ENCODE measurements around the gene SLC22A15.
"Not testable (repeated sequence)": the region's sequence is repeated elsewhere in the genome, so short reads cannot be mapped to it uniquely, and the experiment has no call there.

The SLC22A15 gene

GRCh38 chr1:115951560-115951959 lies 24.8 kb upstream of the SLC22A15 start:
- no peak overlapping the region for H3K4me3 ChIP-seq (ENCODE audit: low read depth, low read length)
- no peak for TF ChIP-seq CTCF (IDR thresholded peaks at IDR 0.05; ENCODE audit: borderline replicate concordance, insufficient read depth, low read depth, low read length)

GRCh38 chr1:115952547-115952946 lies 23.8 kb upstream of the SLC22A15 start:
- TF ChIP-seq CTCF (IDR thresholded peaks at IDR 0.05; ENCODE audit: borderline replicate concordance, insufficient read depth, low read depth, low read length), result no peak
- no peak overlapping the region for H3K4me3 ChIP-seq (ENCODE audit: low read depth, low read length)

- no peak overlapping the region for H3K4me3 ChIP-seq (ENCODE audit: low read depth, low read length)
- TF ChIP-seq CTCF (IDR thresholded peaks at IDR 0.05; ENCODE audit: borderline replicate concordance, insufficient read depth, low read depth, low read length), result no peak
Observed at GRCh38 chr1:115953180-115953579, 23.1 kb upstream of the SLC22A15 start.

- no peak overlapping the region for H3K4me3 ChIP-seq (ENCODE audit: low read depth, low read length)
- no peak for TF ChIP-seq CTCF (IDR thresholded peaks at IDR 0.05; ENCODE audit: borderline replicate concordance, insufficient read depth, low read depth, low read length)
Observed at GRCh38 chr1:115954684-115955083, 21.6 kb upstream of the SLC22A15 start.

GRCh38 chr1:115955228-115955627 lies 21.1 kb upstream of the SLC22A15 start:
- H3K4me3 ChIP-seq (ENCODE audit: low read depth, low read length), result no peak overlapping the region
- TF ChIP-seq CTCF (IDR thresholded peaks at IDR 0.05; ENCODE audit: borderline replicate concordance, insufficient read depth, low read depth, low read length), result no peak

GRCh38 chr1:115958866-115959265 lies 17.4 kb upstream of the SLC22A15 start:
- TF ChIP-seq CTCF (IDR thresholded peaks at IDR 0.05; ENCODE audit: borderline replicate concordance, insufficient read depth, low read depth, low read length), result no peak
- H3K4me3 ChIP-seq (ENCODE audit: low read depth, low read length), result no peak overlapping the region

- no peak for TF ChIP-seq CTCF (IDR thresholded peaks at IDR 0.05; ENCODE audit: borderline replicate concordance, insufficient read depth, low read depth, low read length)
Observed at GRCh38 chr1:115969509-115969908, 6.8 kb upstream of the SLC22A15 start.

GRCh38 chr1:115971778-115972177 lies 4.5 kb upstream of the SLC22A15 start:
- not testable (repeated sequence) for H3K4me3 ChIP-seq (ENCODE audit: low read depth, low read length)

More at GRCh38 chr1:115969509-115969908, 6.8 kb upstream of the SLC22A15 start:
- H3K4me3 ChIP-seq (ENCODE audit: low read depth, low read length), result no peak overlapping the region
